IgD-negative memory B cell (primary cell): ENCODE data around the gene FAM107A. TPM values are rescaled to one million over a fixed set of nuclear protein-coding genes. Genes with fewer than 3 reads are reported as not detected.
A peak's percentile ranks its signal among the peaks of the same experiment; 100 is the strongest.
"Not testable (repeated sequence)": the region's sequence is repeated elsewhere in the genome, so short reads cannot be mapped to it uniquely, and the experiment has no call there.

Source experiments
- H3K27ac Mint-ChIP-seq, 3 donors: one replicate each; pipeline ENCODE4 v1.8.0; 2020 to 2022; ENCODE audit warnings: mild to moderate bottlenecking in 3 of 3, mixed read lengths in 3 of 3, moderate library complexity in 1 of 3
- H3K27me3 Mint-ChIP-seq: one replicate; pipeline ENCODE4 v1.8.0; 2021; ENCODE audit warnings: mixed read lengths
- H3K36me3 Mint-ChIP-seq: one replicate; pipeline ENCODE4 v1.8.0; 2020; ENCODE audit warnings: mild to moderate bottlenecking, mixed read lengths
- H3K4me1 Mint-ChIP-seq, 3 donors: one replicate each; pipeline ENCODE4 v1.8.0; 2020 to 2022; ENCODE audit warnings: mixed read lengths in 3 of 3, mild to moderate bottlenecking in 1 of 3
- H3K4me3 Mint-ChIP-seq, 4 donors: one replicate each; pipeline ENCODE4 v1.8.0; 2020 to 2022; ENCODE audit warnings: mild to moderate bottlenecking in 4 of 4, mixed read lengths in 4 of 4, moderate library complexity in 3 of 4
- H3K9me3 Mint-ChIP-seq, 3 donors: one replicate each; pipeline ENCODE4 v1.8.0; 2020 to 2021; ENCODE audit warnings: mixed read lengths in 3 of 3, mild to moderate bottlenecking in 1 of 3
- polyA plus RNA-seq: library from polyadenylated mRNA; unstranded; fragments of 300-500 nt; fragmentation: Illumina TruSeq; gene quantifications from one replicate; pipeline ENCODE4 v1.2.3, GENCODE V29; 2021

FAM107A gene
- polyA plus RNA-seq, 1 donor from 2014 or later = not detected

DNA sequence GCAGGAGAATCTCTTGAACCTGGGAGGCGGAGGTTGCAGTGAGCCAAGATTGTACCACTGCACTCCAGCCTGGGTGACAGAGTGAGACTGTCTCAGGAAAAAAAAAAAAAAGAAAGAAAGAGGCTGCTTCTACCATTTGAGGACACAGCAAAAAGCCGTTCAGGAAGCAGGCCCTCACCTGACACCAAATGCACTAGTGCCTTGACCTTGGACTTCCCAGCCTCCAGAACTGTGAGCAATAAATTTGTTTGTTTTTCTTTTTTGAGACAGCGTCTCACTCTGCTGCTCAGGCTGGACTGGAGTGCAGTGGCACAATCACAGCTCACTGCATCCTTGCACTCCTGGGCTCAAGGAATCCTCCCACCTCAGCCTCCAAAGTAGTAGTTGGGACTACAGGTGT lies 49.8 kb downstream of the FAM107A start:
- not testable (repeated sequence) for H3K4me1 Mint-ChIP-seq, H3K9me3 Mint-ChIP-seq, H3K27me3 Mint-ChIP-seq, H3K36me3 Mint-ChIP-seq, H3K27ac Mint-ChIP-seq, H3K4me3 Mint-ChIP-seq

DNA sequence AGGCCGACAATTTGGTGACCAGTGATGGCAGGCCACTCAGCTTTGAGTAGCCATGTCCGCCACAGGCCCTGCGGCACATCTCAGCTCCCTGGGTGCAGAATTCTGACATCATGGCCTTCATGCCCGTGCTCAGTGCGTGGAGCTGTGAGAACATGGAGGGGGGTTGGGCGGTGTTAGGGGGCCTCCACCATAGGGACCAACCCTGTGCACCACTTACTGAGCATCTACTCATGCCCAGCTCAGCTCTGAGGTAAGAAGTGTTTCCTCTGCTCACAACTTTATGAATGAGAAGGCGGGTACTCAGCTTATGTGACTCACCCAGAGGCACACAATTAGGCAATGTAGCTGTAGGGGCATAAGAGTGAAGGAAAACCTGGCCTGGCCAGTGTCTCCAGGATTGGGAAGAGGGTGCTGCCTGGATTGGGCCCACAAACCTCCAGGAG lies 50.7 kb downstream of the FAM107A start:
- H3K27ac Mint-ChIP-seq = no peak overlapping the region
- no peaks in the 10 kb centered on the region for H3K4me1 Mint-ChIP-seq
- no peaks in the 10 kb centered on the region for H3K27me3 Mint-ChIP-seq
- no peaks in the 10 kb centered on the region for H3K36me3 Mint-ChIP-seq
- H3K4me3 Mint-ChIP-seq = no peak overlapping the region
- H3K9me3 Mint-ChIP-seq = no peaks in the 10 kb centered on the region

DNA sequence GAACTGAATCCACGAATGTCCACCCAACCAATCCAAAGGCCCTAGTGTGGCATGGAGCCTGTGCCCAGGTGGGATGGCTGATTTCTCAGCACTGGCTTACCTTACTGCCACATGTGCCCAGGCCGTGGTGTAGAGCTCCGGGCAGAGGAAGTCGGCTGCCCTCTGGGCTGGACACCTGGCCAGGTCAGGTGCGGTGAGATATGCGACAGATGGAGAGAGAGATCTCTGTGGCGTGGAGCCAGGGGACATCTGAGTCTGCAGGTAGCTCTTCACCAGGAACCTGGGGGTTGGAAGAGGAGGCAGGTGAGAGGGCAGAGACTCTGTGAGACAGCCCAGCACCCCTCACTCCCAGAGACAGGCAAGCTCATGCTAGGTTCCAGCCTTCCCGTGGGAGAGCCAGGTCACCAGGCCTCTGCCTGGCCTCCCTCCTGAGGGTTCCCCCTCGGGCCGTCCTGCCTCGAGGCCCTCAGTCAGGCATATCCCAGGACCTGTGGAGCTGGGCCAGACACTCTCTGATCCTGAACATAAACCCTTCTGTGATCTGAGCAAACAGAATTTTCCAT lies 52.8 kb downstream of the FAM107A start:
- H3K4me1 Mint-ChIP-seq = no peaks in the 10 kb centered on the region
- H3K27ac Mint-ChIP-seq = no peak overlapping the region
- H3K27me3 Mint-ChIP-seq = no peaks in the 10 kb centered on the region
- H3K9me3 Mint-ChIP-seq = no peaks in the 10 kb centered on the region
- H3K36me3 Mint-ChIP-seq = no peaks in the 10 kb centered on the region
- no peak overlapping the region for H3K4me3 Mint-ChIP-seq

DNA sequence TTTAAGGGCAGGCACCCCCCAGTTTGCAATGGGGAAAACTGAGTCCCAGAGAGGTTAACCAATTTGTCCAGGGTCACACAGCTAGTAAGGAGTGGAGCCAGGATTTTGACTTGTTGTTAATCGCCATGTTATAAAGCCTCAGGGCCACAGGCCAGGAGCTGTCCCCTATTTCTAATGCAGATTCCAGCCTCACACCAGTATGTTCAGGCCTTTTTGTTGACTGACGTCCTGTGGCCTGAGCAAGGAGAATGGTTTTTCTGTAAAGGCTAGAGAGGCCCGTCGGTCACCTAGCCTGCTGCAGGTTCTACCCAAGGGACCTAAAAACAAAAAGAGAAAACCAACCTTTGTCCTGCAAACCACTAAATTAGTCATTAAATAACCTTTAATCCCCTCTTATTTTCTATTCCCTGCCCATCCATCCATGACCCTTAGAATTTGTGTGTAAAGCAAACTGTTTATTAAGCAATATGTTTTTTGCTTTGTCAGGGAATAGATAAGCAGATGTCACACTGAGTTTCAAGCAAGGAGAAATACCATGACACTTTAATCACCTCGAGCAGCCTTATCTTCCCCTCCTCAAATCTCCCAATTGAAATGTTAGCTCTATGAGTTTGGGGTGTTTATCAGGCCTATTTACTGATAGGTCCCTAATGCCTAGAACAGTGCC lies 54.3 kb downstream of the FAM107A start:
- Mint-ChIP-seq H3K36me3 (no peaks in the 10 kb centered on the region), H3K27me3 (no peaks in the 10 kb centered on the region), H3K4me1 (no peaks in the 10 kb centered on the region), H3K4me3 (no peak overlapping the region), H3K27ac (no peak overlapping the region), H3K9me3 (no peaks in the 10 kb centered on the region)

DNA sequence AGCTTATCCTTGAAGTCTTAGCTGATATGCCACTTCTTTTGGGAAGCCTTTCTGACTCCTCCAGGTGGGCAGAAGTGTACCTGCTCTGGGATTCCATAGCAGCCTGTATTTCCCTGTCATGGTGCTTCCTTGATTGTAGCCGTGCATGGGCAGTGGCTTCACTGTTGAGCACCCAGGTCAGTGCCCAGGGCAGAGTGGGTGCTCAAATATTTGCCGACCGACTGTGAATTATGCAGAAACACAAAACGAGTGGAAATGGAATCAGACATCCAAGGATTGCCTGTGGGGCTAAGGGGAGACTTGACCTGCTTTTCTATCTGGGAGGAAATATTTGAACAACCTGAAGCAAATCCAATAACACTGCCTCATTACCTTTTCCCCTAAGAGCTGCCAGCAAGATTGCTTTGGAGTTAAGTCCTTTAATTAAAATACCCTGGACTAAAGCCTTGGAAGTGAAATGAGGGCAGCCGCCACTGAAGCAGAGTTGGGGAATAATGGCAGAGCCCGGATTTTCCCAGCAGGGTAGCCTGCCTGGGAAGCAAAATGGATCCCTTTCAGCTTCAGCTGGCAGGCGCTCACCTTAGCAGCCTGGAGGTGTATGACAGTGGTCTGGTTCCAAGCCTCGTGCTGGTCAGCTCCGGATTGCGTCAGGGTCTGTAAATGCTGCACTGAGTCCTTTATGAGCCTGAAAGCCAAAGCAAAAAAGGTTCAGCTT lies 55.1 kb downstream of the FAM107A start:
- Mint-ChIP-seq H3K4me3 (no peak overlapping the region), H3K27ac (no peak overlapping the region), H3K27me3 (no peaks in the 10 kb centered on the region), H3K9me3 (no peaks in the 10 kb centered on the region), H3K4me1 (no peaks in the 10 kb centered on the region), H3K36me3 (no peaks in the 10 kb centered on the region)

DNA sequence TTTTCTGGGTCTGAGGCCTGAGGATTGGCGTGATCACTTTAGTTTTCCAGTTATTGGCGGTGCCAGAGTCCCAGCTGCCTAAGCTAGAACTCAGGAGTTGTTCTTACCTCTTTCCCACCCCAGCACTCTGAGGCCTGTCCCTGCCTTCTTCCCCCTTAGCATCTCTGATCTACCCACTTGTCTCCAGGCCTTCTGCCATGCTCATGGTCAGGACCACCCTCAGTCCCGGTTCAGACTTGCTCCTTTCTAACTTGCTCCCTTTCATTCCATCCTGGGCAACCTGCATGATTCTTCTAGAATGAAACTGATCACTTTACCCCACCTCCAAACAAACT lies 55.9 kb downstream of the FAM107A start:
- no peaks in the 10 kb centered on the region for H3K9me3 Mint-ChIP-seq
- no peaks in the 10 kb centered on the region for H3K4me1 Mint-ChIP-seq
- no peak overlapping the region for H3K4me3 Mint-ChIP-seq
- H3K27me3 Mint-ChIP-seq = no peaks in the 10 kb centered on the region
- no peaks in the 10 kb centered on the region for H3K36me3 Mint-ChIP-seq
- peak overlapping the region in 1 of 3 donors; percentile 67 for H3K27ac Mint-ChIP-seq

DNA sequence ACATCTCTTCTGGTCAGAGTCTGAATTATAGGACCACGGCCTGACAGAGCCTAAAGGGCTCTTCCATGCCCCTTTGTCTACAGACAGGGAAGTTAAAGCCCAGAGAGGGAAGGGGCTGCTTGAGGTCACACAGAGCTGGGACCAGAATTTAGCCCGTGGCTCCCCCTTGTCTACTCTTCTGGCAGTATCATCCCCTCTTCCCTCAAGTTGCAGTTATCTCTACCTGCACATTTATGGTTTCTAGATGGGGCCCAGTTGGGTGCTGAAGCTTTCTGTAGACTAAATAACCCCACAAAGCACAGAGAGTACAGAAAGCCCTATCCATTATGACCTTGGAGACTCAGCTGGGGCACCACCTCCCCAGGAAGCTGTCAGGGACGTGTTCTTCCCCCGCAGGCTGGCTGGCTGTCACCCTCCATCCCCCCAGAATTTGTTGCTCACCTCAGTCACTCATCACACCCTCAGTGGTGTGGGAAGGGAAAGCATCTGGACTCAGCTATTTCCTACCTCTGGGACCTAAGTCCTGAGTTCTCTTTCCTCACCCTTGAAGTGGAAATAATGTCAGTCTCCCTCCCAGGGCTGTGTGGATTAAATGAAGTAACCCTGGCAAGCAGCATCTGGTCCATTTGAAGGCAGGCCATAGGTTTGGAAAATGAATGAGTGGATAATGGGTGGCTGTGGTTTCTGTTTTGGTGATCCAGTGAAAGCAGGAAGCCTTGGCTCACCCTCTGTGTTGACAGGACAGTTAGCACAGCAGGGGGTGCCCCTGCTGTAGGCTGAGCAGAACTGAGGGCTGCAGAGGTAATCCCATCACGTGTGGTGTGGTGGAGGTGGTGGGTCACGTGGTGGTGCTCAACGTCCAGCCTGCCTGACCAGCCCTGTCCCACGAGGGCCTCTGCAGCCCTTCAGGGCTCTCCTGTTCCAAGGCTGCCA lies 56.5 kb downstream of the FAM107A start:
- no peaks in the 10 kb centered on the region for H3K36me3 Mint-ChIP-seq
- H3K9me3 Mint-ChIP-seq = no peaks in the 10 kb centered on the region
- no peak overlapping the region for H3K4me3 Mint-ChIP-seq
- H3K4me1 Mint-ChIP-seq = no peaks in the 10 kb centered on the region
- no peaks in the 10 kb centered on the region for H3K27me3 Mint-ChIP-seq
- H3K27ac Mint-ChIP-seq = peak overlapping the region in 2 of 3 donors; percentile 28 to 67

DNA sequence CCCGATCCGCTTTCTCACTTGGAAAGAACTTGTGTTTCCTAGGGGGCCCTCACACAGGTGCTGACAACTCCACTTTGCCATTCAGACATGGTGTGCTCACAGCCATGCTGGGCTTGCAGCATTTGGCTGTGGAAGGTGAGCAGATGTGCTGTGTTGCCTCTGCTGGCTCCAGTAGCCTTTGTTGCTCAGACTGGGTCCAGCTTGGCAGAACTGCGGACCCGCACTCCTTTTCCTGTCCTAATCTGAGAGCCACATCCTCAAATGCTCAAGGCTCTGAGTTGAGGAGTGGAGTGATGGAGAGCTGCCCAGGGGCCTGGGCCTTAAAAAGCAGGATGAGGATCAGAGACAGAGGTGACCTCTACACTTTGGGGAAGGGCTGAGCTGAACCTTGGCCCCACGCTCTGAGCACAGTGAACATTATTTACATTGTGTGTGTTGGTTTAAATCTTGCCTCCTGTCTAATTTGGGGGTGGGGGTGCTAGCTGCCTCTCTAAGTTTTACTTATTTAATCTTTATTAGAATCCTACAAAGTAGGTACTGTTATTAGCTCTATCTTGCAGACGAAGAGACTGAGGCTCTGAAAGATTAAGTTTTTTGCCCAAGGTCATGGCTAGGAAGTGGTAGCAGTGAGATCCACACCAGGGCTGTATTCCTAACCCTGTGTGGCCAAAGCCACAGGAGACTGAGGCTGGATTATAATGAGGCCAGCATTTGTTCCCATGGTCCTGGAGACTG lies 57.4 kb downstream of the FAM107A start:
- H3K36me3 Mint-ChIP-seq = no peaks in the 10 kb centered on the region
- H3K4me3 Mint-ChIP-seq = no peak overlapping the region
- H3K9me3 Mint-ChIP-seq = no peaks in the 10 kb centered on the region
- H3K27me3 Mint-ChIP-seq = no peaks in the 10 kb centered on the region
- H3K4me1 Mint-ChIP-seq = no peaks in the 10 kb centered on the region
- no peak overlapping the region for H3K27ac Mint-ChIP-seq

DNA sequence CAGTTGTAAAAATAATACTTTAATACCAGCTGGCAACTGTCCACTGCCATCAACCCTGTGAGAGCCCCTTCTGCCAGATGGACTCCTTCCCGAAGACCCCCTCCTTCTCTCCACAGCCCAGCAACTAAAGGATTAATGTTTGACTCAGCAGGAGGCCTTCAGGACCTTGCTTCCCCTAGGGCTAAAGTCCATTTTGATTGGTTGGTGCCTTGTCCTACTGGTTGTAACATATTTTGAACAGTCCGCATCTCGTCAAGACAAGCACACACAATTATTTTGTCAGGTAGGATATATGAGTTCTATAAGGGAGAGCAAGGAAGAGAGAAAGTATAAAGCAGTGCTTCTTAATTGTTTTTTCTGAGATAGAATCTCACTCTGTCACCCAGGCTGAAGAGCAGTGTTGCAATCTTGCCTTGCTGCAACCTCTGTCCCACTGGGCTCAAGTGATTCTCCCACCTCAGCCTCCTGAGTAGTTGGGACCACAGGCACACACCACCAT lies 58.9 kb downstream of the FAM107A start:
- Mint-ChIP-seq H3K27ac (peak overlapping the region in 1 of 3 donors; percentile 2), H3K4me1 (no peaks in the 10 kb centered on the region), H3K4me3 (no peak overlapping the region), H3K27me3 (no peaks in the 10 kb centered on the region), H3K36me3 (no peaks in the 10 kb centered on the region), H3K9me3 (no peaks in the 10 kb centered on the region)

DNA sequence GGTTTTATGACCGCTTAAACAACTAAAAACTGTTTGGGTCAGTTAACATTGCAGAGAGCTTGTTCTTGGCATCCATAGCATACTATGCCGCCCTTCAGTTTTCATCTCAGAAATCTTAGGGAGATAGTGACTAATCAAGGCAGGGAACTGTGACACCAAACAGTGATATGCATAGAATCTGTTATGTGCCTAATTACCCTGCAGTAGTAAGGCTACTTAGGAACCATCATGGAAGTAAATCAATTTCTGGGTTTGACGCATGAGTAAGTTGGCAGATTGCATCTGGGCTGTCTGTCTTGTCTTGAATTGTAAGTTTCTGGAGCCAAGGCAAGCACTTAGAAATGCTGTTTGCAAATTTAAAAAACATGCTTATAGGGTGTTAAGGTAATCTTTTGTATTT lies 62.8 kb downstream of the FAM107A start:
- H3K4me1 Mint-ChIP-seq = no peaks in the 10 kb centered on the region
- H3K9me3 Mint-ChIP-seq = no peaks in the 10 kb centered on the region
- no peaks in the 10 kb centered on the region for H3K27me3 Mint-ChIP-seq
- no peaks in the 10 kb centered on the region for H3K36me3 Mint-ChIP-seq
- no peak overlapping the region for H3K4me3 Mint-ChIP-seq
- no peak overlapping the region for H3K27ac Mint-ChIP-seq

Other genes starting within 250 kb of the FAM107A start
- gene PXK, start 244.5 kb downstream of the FAM107A start, polyA plus RNA-seq = 92.3 TPM
- 85.8 TPM for gene PDHB, start 143.6 kb downstream of the FAM107A start, polyA plus RNA-seq
- 15.5 TPM for gene KCTD6, start 85.3 kb downstream of the FAM107A start, polyA plus RNA-seq
- not detected for gene ACOX2, start 40.2 kb downstream of the FAM107A start, polyA plus RNA-seq
- gene FAM3D, start 89.4 kb upstream of the FAM107A start, polyA plus RNA-seq = not detected